GM18505 (cell line): Measurements from ENCODE around the gene CAPRIN1.

Experiments
- ATAC-seq: cut with Tn5 transposase; IDR thresholded peaks from one replicate; pipeline ENCODE4 v1.9.1; 2021; ENCODE audit not compliant: unreplicated experiment
- POLR2A ChIP-seq: IDR thresholded peaks from 4 replicates; pipeline ENCODE4 v1.6.1; 2011; ENCODE audit warnings: borderline replicate concordance; ENCODE audit not compliant: insufficient read depth, insufficient read length; ENCODE audit errors: extremely low read depth

Gene CAPRIN1

GRCh38 chr11:34147581-34147980 lies 96.0 kb downstream of the CAPRIN1 start:
- no peak for ATAC-seq

GRCh38 chr11:34148504-34149165 lies 97.1 kb downstream of the CAPRIN1 start:
- ATAC-seq, result no peak
- no peak for TF ChIP-seq POLR2A

More at GRCh38 chr11:34147581-34147980, 96.0 kb downstream of the CAPRIN1 start:
- no peak for TF ChIP-seq POLR2A

DNA sequence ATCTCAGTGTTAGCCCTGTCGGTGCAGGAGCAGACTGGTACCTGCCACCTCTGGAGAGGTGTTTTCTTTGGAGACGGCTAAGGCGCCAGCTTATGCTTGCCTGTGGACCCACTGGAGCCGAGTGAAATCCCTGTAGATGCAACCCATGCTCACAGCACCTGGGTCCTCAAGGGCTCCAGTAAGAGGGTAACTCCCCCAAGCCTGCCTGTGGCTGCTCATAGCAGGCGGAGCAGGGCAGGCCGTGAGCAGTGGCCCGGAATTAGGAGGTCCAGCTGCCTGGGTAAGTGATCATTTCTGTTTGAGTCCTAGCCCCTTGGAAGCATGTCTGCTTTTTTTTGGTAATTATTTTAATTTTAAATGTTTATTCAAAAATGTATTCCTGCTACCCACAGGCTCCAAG lies 97.7 kb downstream of the CAPRIN1 start:
- no peak for ATAC-seq
- no peak for TF ChIP-seq POLR2A

DNA sequence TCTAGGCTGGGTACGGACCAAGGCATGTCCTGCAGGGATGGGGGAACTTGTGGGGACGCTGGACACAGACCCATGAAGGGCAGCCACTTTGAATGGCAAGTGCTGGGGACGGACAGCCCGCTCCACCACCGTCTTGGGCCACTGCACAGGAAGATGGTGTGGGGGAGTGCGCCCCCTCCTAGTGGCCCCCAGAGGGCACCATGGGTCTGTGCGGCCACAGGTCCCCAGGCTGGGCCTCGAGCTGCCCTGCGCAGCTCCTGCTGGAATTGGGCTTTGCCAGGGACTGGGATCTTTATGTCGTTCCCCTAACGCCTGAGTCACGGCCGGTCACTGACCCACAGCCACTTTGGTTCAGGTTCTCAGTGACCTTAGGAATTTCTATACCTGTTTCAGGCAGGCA lies 98.3 kb downstream of the CAPRIN1 start:
- ATAC-seq, result no peak
- no peak for TF ChIP-seq POLR2A

DNA sequence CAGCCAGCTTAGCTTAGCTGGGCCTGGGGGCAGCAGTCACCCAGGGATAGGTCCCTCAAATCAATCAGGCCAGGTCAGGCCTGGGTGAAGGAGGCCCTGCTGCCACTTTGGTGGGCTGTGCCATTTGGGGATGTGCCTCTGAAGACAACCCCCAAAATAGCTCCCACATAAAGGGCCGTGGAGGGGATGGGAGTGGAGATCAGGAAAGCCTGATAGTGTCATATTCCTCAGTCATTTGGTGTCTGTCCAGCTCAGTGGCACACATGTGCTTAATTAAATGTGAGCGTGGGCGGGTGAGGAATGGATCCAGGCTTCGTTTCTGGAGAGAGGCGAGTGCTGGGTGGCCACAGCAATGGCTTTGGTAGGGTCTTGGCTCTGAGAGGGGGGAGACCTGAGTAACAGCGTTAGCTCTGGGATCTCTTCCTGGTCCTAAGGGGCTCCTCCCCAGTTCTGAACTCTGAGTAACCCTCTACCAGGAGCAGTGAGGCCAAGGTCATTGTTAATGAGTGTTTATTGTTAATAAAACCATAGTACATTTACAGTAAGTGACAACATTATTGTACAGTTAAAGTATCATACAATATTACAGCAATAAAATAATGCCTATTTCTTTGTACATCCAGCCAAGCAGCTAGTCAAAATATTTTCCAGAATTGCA lies 99.1 kb downstream of the CAPRIN1 start:
- no peak for ATAC-seq
- TF ChIP-seq POLR2A, result no peak
